Esophagus muscularis mucosa (tissue), 4 donors: Measurements from ENCODE around the gene DCC. TPM values are rescaled to one million over a fixed set of nuclear protein-coding genes. Genes with fewer than 3 reads are reported as not detected.

Source experiments
- DNase-seq: peaks from one replicate; pipeline ENCODE4 v3.0.0-alpha.2; 2017; ENCODE audit errors: extremely low spot score
- H3K27ac ChIP-seq, 4 donors: fragments of 200-600 bp; sonication (generic); replicated peaks in 1 of 4; 1 replicate in 3 of 4; 2 replicates in 1 of 4; pipeline ENCODE4 v1.5.1; 2016 to 2019; ENCODE audit warnings: mild to moderate bottlenecking in 1 of 4
- H3K27me3 ChIP-seq, 4 donors: fragments of 200-600 bp; sonication (generic); one replicate each; pipeline versions ENCODE4 v1.5.1 to v1.6.0; 2016 to 2019
- H3K36me3 ChIP-seq, 4 donors: fragments of 200-600 bp; sonication (generic); one replicate each; pipeline ENCODE4 v1.5.1; 2016 to 2019
- H3K4me1 ChIP-seq, 4 donors: fragments of 200-600 bp; sonication (generic); one replicate each; pipeline ENCODE4 v1.5.1; 2016 to 2019
- H3K4me3 ChIP-seq, 4 donors: fragments of 200-600 bp; sonication (generic); 1 replicate in 2 of 4; 2 replicates in 2 of 4; pipeline ENCODE4 v1.5.1; 2016 to 2019; ENCODE audit warnings: mild to moderate bottlenecking in 4 of 4, moderate library complexity in 1 of 4
- H3K9me3 ChIP-seq, 4 donors: fragments of 200-600 bp; sonication (generic); 1 replicate in 3 of 4; 2 replicates in 1 of 4; pipeline ENCODE4 v1.5.1; 2016 to 2019
- CTCF ChIP-seq, 3 experiments: fragments of 200-600 bp in 2 of 3; fragments of 450-650 bp in 1 of 3; sonication (generic) in 2 of 3; IDR thresholded peaks; one replicate each; pipeline ENCODE4 v1.5.1; 2017 to 2019; ENCODE audit warnings: antibody characterized with exemption in 3 of 3, mild to moderate bottlenecking in 2 of 3, moderate library complexity in 1 of 3
- EP300 ChIP-seq: sonication (generic); formaldehyde crosslinking; IDR thresholded peaks from one replicate; pipeline ENCODE4 v1.6.1; 2017; ENCODE audit warnings: antibody characterized with exemption
- POLR2A ChIP-seq: fragments of 450-650 bp; IDR thresholded peaks from one replicate; pipeline ENCODE4 v1.6.1; 2017; ENCODE audit warnings: antibody characterized with exemption, moderate library complexity, mild to moderate bottlenecking, low read depth
- POLR2AphosphoS5 ChIP-seq, 2 donors: sonication (generic); formaldehyde crosslinking; IDR thresholded peaks; one replicate each; pipeline ENCODE4 v1.6.1; 2017; ENCODE audit warnings: antibody characterized with exemption in 2 of 2
- WGBS: methylation state at CpG from one replicate; pipeline ENCODE4 v1.1.5; 2018; 5-methylcytosine and 5-hydroxymethylcytosine counted together
- intact Hi-C: fragments of 100-400 bp; cut with DNase I; formaldehyde crosslinking; loops from one replicate; pipeline ENCODE4 v1.15.1; 2023
- total RNA-seq, 4 donors: library from RNA; depleted of rRNA; stranded (reverse); fragments of >200 nt; gene quantifications; one replicate each; pipeline versions ENCODE4 v1.1.0 to v1.2.1, GENCODE V29; 2016

Gene DCC
- total RNA-seq, 4 donors from 2014 or later, result 0.46 to 0.99 (median 0.83) TPM; not detected in 1

GRCh38 chr18:52845036-52845435 lies 505.0 kb downstream of the DCC start:
- no peaks in the 10 kb centered on the region for H3K27me3 ChIP-seq
- H3K4me1 ChIP-seq, result no peaks in the 10 kb centered on the region
- no peak for DNase-seq
- no peaks in the 10 kb centered on the region for H3K9me3 ChIP-seq
- H3K4me3 ChIP-seq, result no peak overlapping the region
- TF ChIP-seq POLR2A (no peak), POLR2AphosphoS5 (IDR thresholded peaks at IDR 0.05) (no peak), CTCF (IDR thresholded peaks at IDR 0.05) (no peak), EP300 (no peak)
- no peaks in the 10 kb centered on the region for H3K36me3 ChIP-seq
- 71% methylated on average over 2 of the region's 2 CpGs for WGBS
- H3K27ac ChIP-seq, result no peak overlapping the region
- intact Hi-C loops, result no loop called here

GRCh38 chr18:52850031-52850560 lies 510.1 kb downstream of the DCC start:
- H3K36me3 ChIP-seq, result no peaks in the 10 kb centered on the region
- no peak overlapping the region for H3K4me3 ChIP-seq
- no peaks in the 10 kb centered on the region for H3K27me3 ChIP-seq
- no peak for DNase-seq
- no peak for TF ChIP-seq POLR2A
- TF ChIP-seq POLR2AphosphoS5 (IDR thresholded peaks at IDR 0.05), result no peak
- no peak for TF ChIP-seq EP300
- no peak for TF ChIP-seq CTCF (IDR thresholded peaks at IDR 0.05)
- no peaks in the 10 kb centered on the region for H3K9me3 ChIP-seq
- H3K27ac ChIP-seq, result no peak overlapping the region
- H3K4me1 ChIP-seq, result no peaks in the 10 kb centered on the region
- 58% methylated on average over 6 of the region's 6 CpGs for WGBS
- intact Hi-C loops, result no loop called here

GRCh38 chr18:52861558-52861957 lies 521.6 kb downstream of the DCC start:
- H3K36me3 ChIP-seq, result no peaks in the 10 kb centered on the region
- intact Hi-C loops, result no loop called here
- TF ChIP-seq CTCF (IDR thresholded peaks at IDR 0.05), result no peak
- no peak for TF ChIP-seq POLR2AphosphoS5 (IDR thresholded peaks at IDR 0.05)
- TF ChIP-seq POLR2A, result no peak
- no peak for TF ChIP-seq EP300
- no peaks in the 10 kb centered on the region for H3K27me3 ChIP-seq
- H3K27ac ChIP-seq, result no peak overlapping the region
- DNase-seq, result no peak
- H3K9me3 ChIP-seq, result no peaks in the 10 kb centered on the region
- H3K4me3 ChIP-seq, result no peak overlapping the region
- no peaks in the 10 kb centered on the region for H3K4me1 ChIP-seq
- WGBS, result 81% methylated on average over 3 of the region's 3 CpGs

GRCh38 chr18:52869349-52869923 lies 529.4 kb downstream of the DCC start:
- H3K9me3 ChIP-seq, result no peaks in the 10 kb centered on the region
- TF ChIP-seq POLR2A (no peak), POLR2AphosphoS5 (IDR thresholded peaks at IDR 0.05) (no peak), CTCF (IDR thresholded peaks at IDR 0.05) (no peak), EP300 (no peak)
- H3K27ac ChIP-seq, result no peak overlapping the region
- H3K27me3 ChIP-seq, result no peaks in the 10 kb centered on the region
- no peaks in the 10 kb centered on the region for H3K36me3 ChIP-seq
- no peaks in the 10 kb centered on the region for H3K4me1 ChIP-seq
- intact Hi-C loops, result no loop called here
- DNase-seq, result no peak
- no peak overlapping the region for H3K4me3 ChIP-seq
- 85% methylated on average over 5 of the region's 9 CpGs for WGBS
